K562 (cell line): Measurements from ENCODE around the gene HAT1. TPM values are rescaled to one million over a fixed set of nuclear protein-coding genes. Genes with fewer than 3 reads are reported as not detected.

Experiments used
- GATA2 ChIP-seq: sonication (generic); formaldehyde crosslinking; IDR thresholded peaks from 2 replicates; pipeline ENCODE4 v1.4.0; 2020; ENCODE audit warnings: mild to moderate bottlenecking, missing genetic modification reagents
- HNRNPUL1 ChIP-seq: fragments of 200-400 bp; formaldehyde crosslinking; IDR thresholded peaks from 2 replicates; pipeline ENCODE4 v1.6.1; 2017; ENCODE audit warnings: low read length
- PHF21A ChIP-seq: fragments of 450-650 bp; IDR thresholded peaks from 2 replicates; pipeline ENCODE4 v1.6.1; 2017; ENCODE audit warnings: low read depth, borderline replicate concordance
- PHF8 ChIP-seq: fragments of 200-600 bp; sonication (generic); IDR thresholded peaks from 2 replicates; pipeline ENCODE4 v1.6.1; 2012; ENCODE audit warnings: mixed run types, mild to moderate bottlenecking, inconsistent platforms, low read length, moderate library complexity, borderline replicate concordance
- PTBP1 ChIP-seq: fragments of 200-400 bp; formaldehyde crosslinking; IDR thresholded peaks from 2 replicates; pipeline ENCODE4 v1.6.1; 2017; ENCODE audit warnings: low read depth, low read length
- RBM22 ChIP-seq: fragments of 200-400 bp; formaldehyde crosslinking; IDR thresholded peaks from 2 replicates; pipeline ENCODE4 v1.6.1; 2018; ENCODE audit warnings: low read length, low read depth; ENCODE audit not compliant: poor library complexity, severe bottlenecking
- RNF2 ChIP-seq: sonication (generic); IDR thresholded peaks from 2 replicates; pipeline ENCODE4 v1.6.1; 2016
- SAFB2 ChIP-seq: fragments of 200-400 bp; formaldehyde crosslinking; IDR thresholded peaks from 2 replicates; pipeline ENCODE4 v1.6.1; 2018; ENCODE audit warnings: borderline replicate concordance, low read length, low read depth, moderate library complexity; ENCODE audit not compliant: severe bottlenecking
- SMAD1 ChIP-seq: fragments of 150-350 bp; IDR thresholded peaks from 2 replicates; pipeline ENCODE4 v1.6.1; 2014; ENCODE audit warnings: low read length, low read depth; ENCODE audit not compliant: partially characterized antibody
- SP2 ChIP-seq: IDR thresholded peaks from 2 replicates; pipeline ENCODE4 v1.6.1; 2011; ENCODE audit warnings: mild to moderate bottlenecking, low read depth, low read length, moderate library complexity; ENCODE audit not compliant: poor library complexity, severe bottlenecking; ENCODE audit errors: extremely low read depth
- SRF ChIP-seq, 2 experiments: fragments of 250-450, 450-650 bp in 1 of 2; sonication (Bioruptor Pico) in 1 of 2; sonication (generic) in 1 of 2; formaldehyde crosslinking; IDR thresholded peaks; 2 replicates each; pipeline versions ENCODE4 v1.5.0 to v1.5.1; 2020 to 2022; ENCODE audit warnings: mild to moderate bottlenecking in 1 of 2, missing genetic modification reagents in 1 of 2
- ZBTB40 ChIP-seq, 2 experiments: fragments of 450-650 bp in 1 of 2; sonication (generic) in 1 of 2; formaldehyde crosslinking in 1 of 2; IDR thresholded peaks; 2 replicates each; pipeline versions ENCODE4 v1.7.1 to v1.9.0; 2016 to 2022; ENCODE audit warnings: inconsistent platforms in 1 of 2, mild to moderate bottlenecking in 1 of 2, missing genetic modification reagents in 1 of 2
- ZBTB7A ChIP-seq: IDR thresholded peaks from 2 replicates; pipeline ENCODE4 v1.6.1; 2011; ENCODE audit warnings: low read depth, mild to moderate bottlenecking, low read length, moderate library complexity, borderline replicate concordance; ENCODE audit not compliant: control insufficient read depth
- ZNF133 ChIP-seq: fragments of 250-450 bp; sonication (Bioruptor Pico); IDR thresholded peaks from 2 replicates; pipeline ENCODE4 v1.4.0; 2020; ENCODE audit warnings: mild to moderate bottlenecking
- ZNF561 ChIP-seq: fragments of 450-650 bp; formaldehyde crosslinking; conservative IDR thresholded peaks from 2 replicates; pipeline ENCODE4 v1.4.0; 2020; ENCODE audit warnings: mild to moderate bottlenecking, moderate library complexity
- ZNF655 ChIP-seq: fragments of 250-450 bp; sonication (Bioruptor Pico); IDR thresholded peaks from 2 replicates; pipeline ENCODE4 v1.5.0; 2021
- polyA plus RNA-seq, 8 experiments: library from polyadenylated mRNA; depleted of rRNA in 4 of 8; stranded (reverse) in 5 of 8; unstranded in 3 of 8; fragments of >200 nt; fragmentation: Nextera tagmentation in 2 of 8; fragmentation: Illumina TruSeq in 1 of 8; extraction: Ambion mirVana in 2 of 8; extraction: Trizol in 1 of 8; gene quantifications; 2 replicates each; pipeline versions ENCODE4 v1.2.1 to v1.2.3, GENCODE V29; 2011 to 2014; ENCODE audit warnings: inconsistent platforms in 1 of 8, missing spikeins in 1 of 8
- total RNA-seq, 7 experiments: library from RNA; depleted of rRNA in 6 of 7; stranded (reverse); fragments of >200 nt in 6 of 7; fragmentation: Illumina TruSeq in 2 of 7; extraction: Trizol in 2 of 7; gene quantifications; 2 replicates each; pipeline versions ENCODE4 v1.2.1 to v1.2.3, GENCODE V29; 2011 to 2021; ENCODE audit warnings: low replicate concordance in 1 of 7

Gene HAT1
- total and polyA plus RNA-seq, 9 of the 15 experiments (the other 6 are each of a cell fraction or from before 2014, with no cell fraction given): 125 to 384 (median 244) TPM

DNA sequence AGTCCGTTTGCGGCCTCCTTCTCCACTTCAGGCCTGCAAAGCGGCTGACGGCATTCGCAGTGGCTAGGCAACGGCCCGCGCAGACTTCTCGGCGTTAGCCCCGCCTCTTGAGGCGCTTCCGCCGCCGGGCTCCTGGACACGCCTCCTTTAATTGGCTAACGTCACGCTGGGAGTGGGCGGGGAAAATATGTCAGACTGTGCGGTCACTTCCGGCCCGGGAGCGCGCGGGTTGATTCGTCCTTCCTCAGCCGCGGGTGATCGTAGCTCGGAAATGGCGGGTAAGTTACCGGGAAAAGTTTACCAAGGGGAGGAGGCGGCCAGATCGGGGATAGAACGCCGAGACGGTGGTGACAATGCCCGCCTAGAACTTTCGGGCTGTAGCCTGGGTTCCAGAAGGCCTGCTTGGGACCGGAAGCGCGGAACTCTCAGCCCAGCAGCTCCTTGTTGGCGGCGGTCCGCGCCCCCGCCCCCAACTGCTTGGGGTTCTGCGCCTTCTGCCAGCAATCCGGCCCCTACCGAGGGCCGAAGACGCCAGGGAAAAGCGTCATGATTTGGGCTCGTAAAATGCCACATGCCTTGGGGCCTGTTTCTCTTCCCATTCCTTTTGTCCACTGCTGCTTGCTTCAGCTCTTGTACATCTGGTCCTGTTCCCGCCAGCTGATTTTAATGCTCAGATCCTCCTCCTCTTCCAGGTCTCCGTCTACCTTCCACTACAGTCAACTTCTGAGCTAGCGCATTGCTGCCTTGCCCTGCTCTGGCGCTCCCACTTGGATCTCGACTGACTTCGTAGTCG is at the start of gene HAT1 (continued):
- TF ChIP-seq ZBTB40 (IDR thresholded peaks at IDR 0.05) (peak; percentile 92), ZBTB40 (CRISPR knock-in tag; IDR thresholded peaks at IDR 0.05) (no peak), SAFB2 (no peak), RNF2 (no peak), ZBTB7A (peak; percentile 44; the same call in 1 of the 2 replicates), ZNF561 (CRISPR knock-in tag) (no peak), GATA2 (CRISPR knock-in tag) (no peak), SRF (CRISPR knock-in tag; IDR thresholded peaks at IDR 0.05) (no peak; a peak in 1 of 4 replicates), PTBP1 (0 out of 2 replicates have a peak, but pooled peaks have one; percentile 14), RBM22 (peak; percentile 77), SMAD1 (no peak), PHF8 (peak; percentile 90), ZNF133 (CRISPR knock-in tag) (no peak), PHF21A (no peak), ZNF655 (CRISPR knock-in tag) (no peak), HNRNPUL1 (no peak), SP2 (no peak)
